HG03066 (cell line): Measurements from ENCODE around the gene APOL3.
"Not testable (repeated sequence)": the region's sequence is repeated elsewhere in the genome, so short reads cannot be mapped to it uniquely, and the experiment has no call there.

Experiments
- ATAC-seq: cut with Tn5 transposase; IDR thresholded peaks from one replicate; pipeline ENCODE4 v1.9.1; 2021; ENCODE audit warnings: low read depth; ENCODE audit not compliant: unreplicated experiment

The APOL3 gene

GRCh38 chr22:36193577-36193976 is 33.0 kb upstream of the APOL3 start:
- no peak for ATAC-seq

- ATAC-seq: no peak
Measured at GRCh38 chr22:36193171-36193570, 32.6 kb upstream of the APOL3 start.

- no peak for ATAC-seq
Measured at GRCh38 chr22:36192542-36192941, 32.0 kb upstream of the APOL3 start.

- no peak for ATAC-seq
Measured at GRCh38 chr22:36191106-36191836, 30.7 kb upstream of the APOL3 start.

- ATAC-seq: not testable (repeated sequence)
Measured at GRCh38 chr22:36187862-36188261, 27.3 kb upstream of the APOL3 start.

- no peak for ATAC-seq
Measured at GRCh38 chr22:36185828-36186624, 25.5 kb upstream of the APOL3 start.

GRCh38 chr22:36184433-36185025 is 24.0 kb upstream of the APOL3 start:
- no peak for ATAC-seq

- no peak for ATAC-seq
Measured at GRCh38 chr22:36183446-36183845, 22.9 kb upstream of the APOL3 start.

- no peak for ATAC-seq
Measured at GRCh38 chr22:36182857-36183256, 22.3 kb upstream of the APOL3 start.

GRCh38 chr22:36182056-36182455 is 21.5 kb upstream of the APOL3 start:
- ATAC-seq: no peak

- no peak for ATAC-seq
Measured at GRCh38 chr22:36180928-36181327, 20.4 kb upstream of the APOL3 start.

- no peak for ATAC-seq
Measured at GRCh38 chr22:36180038-36180880, 19.7 kb upstream of the APOL3 start.

GRCh38 chr22:36177160-36177559 is 16.6 kb upstream of the APOL3 start:
- ATAC-seq: no peak

- ATAC-seq: no peak
Measured at GRCh38 chr22:36175892-36176291, 15.3 kb upstream of the APOL3 start.

GRCh38 chr22:36171941-36172340 is 11.4 kb upstream of the APOL3 start:
- no peak for ATAC-seq

GRCh38 chr22:36166518-36167220 is 6.1 kb upstream of the APOL3 start:
- ATAC-seq: no peak

- ATAC-seq: no peak
Measured at GRCh38 chr22:36166086-36166485, 5.5 kb upstream of the APOL3 start.

- ATAC-seq: no peak
Measured at GRCh38 chr22:36165141-36165540, 4.6 kb upstream of the APOL3 start.

- no peak for ATAC-seq
Measured at GRCh38 chr22:36164621-36165020, 4.1 kb upstream of the APOL3 start.

- no peak for ATAC-seq
Measured at GRCh38 chr22:36163497-36163896, 2.9 kb upstream of the APOL3 start.
